GM12801 (cell line): ENCODE data around the gene ZFP90.

ENCODE experiments used
- CTCF ChIP-seq: IDR thresholded peaks from one replicate; pipeline ENCODE4 v1.5.1; 2011; ENCODE audit warnings: control low read depth; ENCODE audit not compliant: insufficient read length; ENCODE audit errors: extremely low read depth

The ZFP90 gene

DNA sequence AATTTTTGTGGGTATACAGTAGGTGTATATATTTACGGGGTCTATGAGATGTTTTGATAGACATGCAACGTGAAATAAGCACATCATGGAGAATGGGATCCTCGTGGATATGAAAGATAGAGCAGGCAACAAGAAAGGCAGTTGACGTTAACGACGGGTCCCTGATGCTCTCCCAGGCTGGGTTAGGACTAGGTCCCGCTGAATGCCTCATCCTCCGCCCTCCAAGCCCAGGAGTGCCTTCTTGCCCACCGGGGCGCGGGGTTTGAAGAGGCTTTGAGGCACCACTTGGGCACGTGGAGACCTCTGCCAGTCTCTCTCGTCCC lies 9.5 kb upstream of the ZFP90 start:
- TF ChIP-seq CTCF = no peak

- TF ChIP-seq CTCF = no peak
These were observed 9.0 kb upstream of the ZFP90 start for GRCh38 chr16:68529931-68530701.

DNA sequence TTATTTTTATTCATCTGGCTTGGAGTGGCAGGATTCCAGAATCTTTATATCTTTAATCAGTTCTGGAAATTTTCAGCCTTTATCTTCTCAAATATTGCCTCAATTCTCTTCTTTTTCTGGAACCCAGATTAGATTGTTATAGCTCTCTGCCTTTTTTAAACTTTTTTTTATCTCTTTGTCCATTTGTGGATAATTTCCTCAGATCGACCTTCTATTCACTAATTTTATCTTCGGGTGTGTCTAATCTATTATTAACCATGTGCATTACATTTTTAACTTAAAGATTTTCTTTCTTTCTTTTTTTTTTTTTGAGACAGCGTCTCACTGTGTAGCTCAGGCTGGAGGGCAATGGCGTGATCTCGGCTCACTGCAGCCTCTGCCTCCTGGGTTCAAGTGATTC lies 5.2 kb upstream of the ZFP90 start:
- no peak for TF ChIP-seq CTCF

GRCh38 chr16:68535331-68535730 lies 3.8 kb upstream of the ZFP90 start:
- no peak for TF ChIP-seq CTCF

DNA sequence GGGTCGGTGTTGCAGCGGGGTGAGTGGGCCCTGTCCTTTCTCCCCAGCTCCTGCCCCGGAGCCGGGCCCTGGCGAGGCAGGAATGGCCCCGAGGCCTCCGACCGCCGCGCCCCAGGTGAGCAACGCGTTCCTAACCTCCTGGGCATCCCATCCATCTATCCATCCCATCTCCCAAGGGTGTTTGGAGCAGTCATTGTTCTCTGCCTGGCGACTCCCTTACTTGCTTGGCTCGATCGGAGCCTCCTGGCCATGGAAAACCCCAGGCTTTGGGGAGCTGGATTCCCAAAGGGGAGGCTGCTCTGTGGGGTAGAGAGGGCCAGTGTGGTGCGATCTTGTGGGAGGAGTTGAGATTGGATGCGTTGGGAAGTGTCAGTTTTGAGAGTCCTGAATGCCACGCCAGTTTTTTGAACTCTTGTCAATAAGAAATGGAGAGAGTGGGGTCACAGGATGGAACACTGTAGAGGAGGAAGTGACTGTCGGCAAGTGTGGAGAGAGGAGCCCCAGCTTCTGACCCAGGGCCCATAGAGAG lies 684 bp downstream of the ZFP90 start:
- TF ChIP-seq CTCF = no peak

DNA sequence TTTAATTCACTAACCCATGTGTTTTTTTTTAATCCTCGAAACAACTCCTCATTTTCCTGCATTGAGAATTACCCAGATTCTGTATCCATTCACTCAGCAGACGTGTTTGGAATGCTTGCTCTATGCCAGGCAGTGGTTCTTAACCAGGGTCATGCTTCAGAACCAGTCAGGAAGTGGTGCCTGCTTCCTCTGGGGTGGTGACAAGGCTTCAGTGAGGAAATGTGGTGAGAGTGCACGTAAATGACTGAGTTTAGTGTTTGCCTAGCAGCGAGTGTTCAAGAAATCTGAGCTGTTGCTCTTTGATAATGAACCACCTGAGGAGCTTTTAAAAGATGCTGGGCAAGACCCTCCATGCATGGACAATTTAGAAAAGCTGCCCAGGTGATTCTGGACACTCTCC lies 9.9 kb downstream of the ZFP90 start:
- no peak for TF ChIP-seq CTCF

DNA sequence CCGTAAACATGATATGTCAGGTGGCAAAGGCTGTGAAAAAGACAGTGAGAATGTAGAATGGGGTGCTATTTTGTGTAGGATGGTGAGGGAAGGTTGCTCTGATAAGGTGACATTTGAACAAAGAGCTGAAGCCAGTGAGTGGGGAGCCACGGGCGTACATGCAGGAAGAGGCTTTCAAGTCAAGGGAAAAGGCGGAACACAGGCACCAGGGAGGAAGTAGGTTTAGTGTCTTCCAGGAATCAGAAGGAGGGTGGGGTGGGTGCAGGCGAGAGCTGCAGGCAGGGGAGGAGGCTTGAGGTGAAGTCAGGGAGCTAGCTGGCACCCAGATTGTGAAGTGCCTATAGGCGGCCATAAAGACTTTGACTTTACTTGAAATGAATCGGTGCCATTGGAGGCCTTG lies 14.1 kb downstream of the ZFP90 start:
- no peak for TF ChIP-seq CTCF
